ENCODE measurements around the gene RPL7A.

GRCh38 chr9:133357656-133358055, 9.6 kb downstream of the RPL7A start:
- TF ChIP-seq CTCF (conservative IDR thresholded peaks at IDR 0.05) (no peak), ZFX (IDR thresholded peaks at IDR 0.05) (no peak)

All from C4-2B (cell line).